ENCODE results near the gene MYT1. TPM values are rescaled to one million over a fixed set of nuclear protein-coding genes. Genes with fewer than 3 reads are reported as not detected.

Gene MYT1
- total RNA-seq, 1 experiment from 2014 or later, result 7.1 TPM

- no peaks in the 10 kb centered on the region for H3K27me3 ChIP-seq (ENCODE audit: insufficient read depth, low read length)
- H3K4me1 ChIP-seq (ENCODE audit: control insufficient read depth in 1 of 2, insufficient read depth in 2 of 2, low read length in 2 of 2), result no peaks in the 10 kb centered on the region
- intact Hi-C loops (cut with micrococcal nuclease), result no loop called here
- no peak for TF ChIP-seq JUND (IDR thresholded peaks at IDR 0.05)
- no peak for TF ChIP-seq EZH2 (IDR thresholded peaks at IDR 0.05)
- TF ChIP-seq ELF1 (IDR thresholded peaks at IDR 0.05; ENCODE audit: borderline replicate concordance, low read depth), result no peak
- no peak for TF ChIP-seq CTCF (IDR thresholded peaks at IDR 0.05 in 2 of 3, conservative IDR thresholded peaks at IDR 0.05 in 1 of 3; ENCODE audit: borderline replicate concordance in 1 of 3, insufficient read depth in 1 of 3, low read depth in 2 of 3, low read length in 2 of 3)
- TF ChIP-seq TCF7L2 (IDR thresholded peaks at IDR 0.05; ENCODE audit: borderline replicate concordance, extremely low read depth, insufficient read depth, insufficient read length), result no peak
- TF ChIP-seq EGR1 (IDR thresholded peaks at IDR 0.05; ENCODE audit: low read depth), result no peak
- TF ChIP-seq POLR2A (IDR thresholded peaks at IDR 0.05; ENCODE audit: borderline replicate concordance, extremely low read depth, insufficient read depth, insufficient read length), result no peak
- no peak for TF ChIP-seq RAD21 (IDR thresholded peaks at IDR 0.05; ENCODE audit: low read depth)
- no peak for TF ChIP-seq FOSL1 (IDR thresholded peaks at IDR 0.05; ENCODE audit: low read depth)
- no peak for TF ChIP-seq SIN3A (IDR thresholded peaks at IDR 0.05; ENCODE audit: low read depth)
- no peak for TF ChIP-seq ZFX (IDR thresholded peaks at IDR 0.05)
- no peak for TF ChIP-seq YY1 (IDR thresholded peaks at IDR 0.05; ENCODE audit: extremely low read depth, insufficient replicate concordance, low read depth, low read length)
- TF ChIP-seq SP1 (IDR thresholded peaks at IDR 0.05; ENCODE audit: low read depth), result no peak
- no peak overlapping the region for H3K27ac ChIP-seq (ENCODE audit: low read depth, low read length)
- no peak overlapping the region for H3K4me3 ChIP-seq (replicated peaks in 1 of 2; ENCODE audit: low read depth in 1 of 2, low read length in 2 of 2)
- ATAC-seq (no peak), DNase-seq (ENCODE audit: low read depth, low spot score) (no peak)
- ChIA-PET CTCF (no interaction called here), POLR2A (no interaction called here), RAD21 (ENCODE audit: low non-redundant PET in 1 of 2, low total read pairs in 2 of 2, uncharacterized antibody in 2 of 2, unreplicated experiment in 2 of 2) (no interaction called here)
- H2AFZ ChIP-seq (ENCODE audit: low read depth, low read length, poor library complexity, severe bottlenecking), result no peak overlapping the region
- no peaks in the 10 kb centered on the region for H3K79me2 ChIP-seq (ENCODE audit: insufficient read depth, low read length)
- H3K36me3 ChIP-seq (ENCODE audit: control insufficient read depth in 1 of 2, insufficient read depth in 2 of 2, low read length in 2 of 2), result no peaks in the 10 kb centered on the region
- H3K4me2 ChIP-seq (ENCODE audit: low read length), result no peak overlapping the region
- H3K9ac ChIP-seq (ENCODE audit: low read length), result no peak overlapping the region
- H3K9me3 ChIP-seq (ENCODE audit: control insufficient read depth in 1 of 2, insufficient read depth in 1 of 2, low read depth in 1 of 2, low read length in 2 of 2), result no peaks in the 10 kb centered on the region
- no peaks in the 10 kb centered on the region for H3K9me2 ChIP-seq (ENCODE audit: insufficient read depth)
- no TSS peak for BruUV-seq (replicated peaks)
- no peaks in the 10 kb centered on the region for H4K20me1 ChIP-seq (ENCODE audit: insufficient read depth)
Observed at GRCh38 chr20:64225171-64225595, 60.9 kb downstream of the MYT1 start.

Data from HCT116 (cell line).